DMS114 treated with DMSO at 0.1 percent for 48 hours (cell line): Measurements from ENCODE around the gene ABLIM2.

Source experiments
- DNase-seq: peaks from one replicate; lab custom pipeline; 2025; ENCODE audit not compliant: unreplicated experiment; lab: John Stamatoyannopoulos, UW

ABLIM2 gene

GRCh38 chr4:8194306-8195242 is 36.0 kb upstream of the ABLIM2 start:
- DNase-seq = no peak

- DNase-seq = peak; percentile 14
Measured at GRCh38 chr4:8192748-8193738, 34.4 kb upstream of the ABLIM2 start.

GRCh38 chr4:8191136-8191747 is 32.6 kb upstream of the ABLIM2 start:
- DNase-seq = no peak

- no peak for DNase-seq
Measured at GRCh38 chr4:8189551-8190466, 31.2 kb upstream of the ABLIM2 start.

- DNase-seq = no peak
Measured at GRCh38 chr4:8188743-8189550, 30.3 kb upstream of the ABLIM2 start.

GRCh38 chr4:8188085-8188484 is 29.5 kb upstream of the ABLIM2 start:
- DNase-seq = no peak

- DNase-seq = no peak
Measured at GRCh38 chr4:8185930-8186329, 27.3 kb upstream of the ABLIM2 start.

GRCh38 chr4:8185295-8185694 is 26.7 kb upstream of the ABLIM2 start:
- no peak for DNase-seq

- DNase-seq = no peak
Measured at GRCh38 chr4:8184061-8184460, 25.4 kb upstream of the ABLIM2 start.

- DNase-seq = no peak
Measured at GRCh38 chr4:8182858-8183725, 24.5 kb upstream of the ABLIM2 start.

GRCh38 chr4:8182294-8182693 is 23.7 kb upstream of the ABLIM2 start:
- DNase-seq = no peak

- DNase-seq = no peak
Measured at GRCh38 chr4:8181844-8182243, 23.2 kb upstream of the ABLIM2 start.

- no peak for DNase-seq
Measured at GRCh38 chr4:8181119-8181518, 22.5 kb upstream of the ABLIM2 start.

- no peak for DNase-seq
Measured at GRCh38 chr4:8180310-8181093, 21.9 kb upstream of the ABLIM2 start.

GRCh38 chr4:8179771-8180170 is 21.2 kb upstream of the ABLIM2 start:
- DNase-seq = no peak

GRCh38 chr4:8179074-8179473 is 20.5 kb upstream of the ABLIM2 start:
- no peak for DNase-seq

GRCh38 chr4:8177956-8178355 is 19.3 kb upstream of the ABLIM2 start:
- DNase-seq = no peak

- DNase-seq = no peak
Measured at GRCh38 chr4:8177552-8177951, 18.9 kb upstream of the ABLIM2 start.
